Activated CD8-positive, alpha-beta memory T cell treated with anti-CD3 and anti-CD28 coated beads for 48 hours (primary cell): ENCODE data around the gene PIGN.

ENCODE experiments used
- DNase-seq, 3 experiments: peaks; one replicate each; pipeline ENCODE4 v3.0.0-alpha.2; 2020; ENCODE audit warnings: low read depth in 2 of 3, low spot score in 2 of 3

Gene PIGN

GRCh38 chr18:62109676-62110075 is 77.2 kb downstream of the PIGN start:
- DNase-seq, result no peak

- DNase-seq, result no peak
Observed at GRCh38 chr18:62107881-62108280, 79.0 kb downstream of the PIGN start.

- no peak for DNase-seq
Observed at GRCh38 chr18:62106271-62106670, 80.6 kb downstream of the PIGN start.

GRCh38 chr18:62105376-62105775 is 81.5 kb downstream of the PIGN start:
- no peak for DNase-seq

GRCh38 chr18:62102221-62102620 is 84.6 kb downstream of the PIGN start:
- DNase-seq, result no peak

- no peak for DNase-seq
Observed at GRCh38 chr18:62101321-62101721, 85.5 kb downstream of the PIGN start.

GRCh38 chr18:62098960-62099359 is 87.9 kb downstream of the PIGN start:
- DNase-seq, result no peak

- DNase-seq, result no peak
Observed at GRCh38 chr18:62097698-62098097, 89.2 kb downstream of the PIGN start.

- DNase-seq, result no peak
Observed at GRCh38 chr18:62091487-62092120, 95.3 kb downstream of the PIGN start.

GRCh38 chr18:62089174-62089573 is 97.7 kb downstream of the PIGN start:
- DNase-seq, result no peak

- DNase-seq, result no peak
Observed at GRCh38 chr18:62088156-62088555, 98.7 kb downstream of the PIGN start.

GRCh38 chr18:62085756-62086155 is 101.1 kb downstream of the PIGN start:
- no peak for DNase-seq

- DNase-seq, result no peak
Observed at GRCh38 chr18:62081761-62082294, 105.0 kb downstream of the PIGN start.

GRCh38 chr18:62081248-62081647 is 105.6 kb downstream of the PIGN start:
- no peak for DNase-seq

- no peak for DNase-seq
Observed at GRCh38 chr18:62080172-62080900, 106.5 kb downstream of the PIGN start.

- DNase-seq, result no peak
Observed at GRCh38 chr18:62073461-62074281, 113.2 kb downstream of the PIGN start.

GRCh38 chr18:62072370-62072769 is 114.5 kb downstream of the PIGN start:
- DNase-seq, result no peak

GRCh38 chr18:62071071-62071470 is 115.8 kb downstream of the PIGN start:
- no peak for DNase-seq

- DNase-seq, result no peak
Observed at GRCh38 chr18:62070302-62070701, 116.6 kb downstream of the PIGN start.

GRCh38 chr18:62069556-62069955 is 117.3 kb downstream of the PIGN start:
- DNase-seq, result no peak

GRCh38 chr18:62066102-62066818 is 120.6 kb downstream of the PIGN start:
- DNase-seq, result no peak
